Measurements from ENCODE around the gene LRRC36. TPM values are rescaled to one million over a fixed set of nuclear protein-coding genes. Genes with fewer than 3 reads are reported as not detected.

The LRRC36 gene
- total RNA-seq, 1 experiment from 2014 or later = not detected

DNA sequence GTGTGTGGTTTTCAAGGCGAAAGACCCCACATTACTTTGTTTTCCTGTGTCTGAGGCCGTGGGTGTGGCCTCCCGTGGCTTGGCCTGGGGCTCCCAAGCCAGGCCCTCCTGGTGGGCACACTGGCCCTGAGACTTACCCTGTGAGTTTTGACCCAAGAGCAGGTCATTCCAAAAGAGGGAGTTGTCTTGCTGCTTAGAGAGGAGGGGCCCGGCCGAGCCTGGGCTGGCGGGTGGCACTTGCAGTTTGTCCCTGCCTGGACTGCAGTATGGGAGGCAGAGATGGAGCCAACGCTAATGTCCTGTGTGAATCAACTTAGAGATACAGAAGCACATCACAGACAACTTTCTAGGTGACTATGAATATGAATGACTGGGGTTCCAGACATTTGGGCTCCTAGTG, 24.5 kb upstream of the LRRC36 start:
- ChIA-PET CTCF (no interaction called here), POLR2A (ENCODE audit: unreplicated experiment) (no interaction called here)
- TF ChIP-seq EZH2 (IDR thresholded peaks at IDR 0.05; ENCODE audit: low read length, unreplicated experiment) (no peak), EZH2phosphoT487 (IDR thresholded peaks at IDR 0.05; ENCODE audit: borderline replicate concordance, low read length) (no peak)
- TF ChIP-seq, protein P1, sequence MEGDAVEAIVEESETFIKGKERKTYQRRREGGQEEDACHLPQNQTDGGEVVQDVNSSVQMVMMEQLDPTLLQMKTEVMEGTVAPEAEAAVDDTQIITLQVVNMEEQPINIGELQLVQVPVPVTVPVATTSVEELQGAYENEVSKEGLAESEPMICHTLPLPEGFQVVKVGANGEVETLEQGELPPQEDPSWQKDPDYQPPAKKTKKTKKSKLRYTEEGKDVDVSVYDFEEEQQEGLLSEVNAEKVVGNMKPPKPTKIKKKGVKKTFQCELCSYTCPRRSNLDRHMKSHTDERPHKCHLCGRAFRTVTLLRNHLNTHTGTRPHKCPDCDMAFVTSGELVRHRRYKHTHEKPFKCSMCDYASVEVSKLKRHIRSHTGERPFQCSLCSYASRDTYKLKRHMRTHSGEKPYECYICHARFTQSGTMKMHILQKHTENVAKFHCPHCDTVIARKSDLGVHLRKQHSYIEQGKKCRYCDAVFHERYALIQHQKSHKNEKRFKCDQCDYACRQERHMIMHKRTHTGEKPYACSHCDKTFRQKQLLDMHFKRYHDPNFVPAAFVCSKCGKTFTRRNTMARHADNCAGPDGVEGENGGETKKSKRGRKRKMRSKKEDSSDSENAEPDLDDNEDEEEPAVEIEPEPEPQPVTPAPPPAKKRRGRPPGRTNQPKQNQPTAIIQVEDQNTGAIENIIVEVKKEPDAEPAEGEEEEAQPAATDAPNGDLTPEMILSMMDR (conservative IDR thresholded peaks at IDR 0.05; ENCODE audit: low read depth, low read length) = no peak
- Histone ChIP-seq H3K9ac (ENCODE audit: low read length) (no peak overlapping the region), H3K36me3 (ENCODE audit: low read depth, low read length) (no peaks in the 10 kb centered on the region), H3F3A (ENCODE audit: low read length, unreplicated experiment) (no peaks in the 10 kb centered on the region), H3K4me2 (ENCODE audit: low read length) (no peak overlapping the region), H3K4me1 (ENCODE audit: insufficient read depth, low read length) (peaks cover under 1% of the 10 kb centered on the region), H3K9me2 (replicated peaks; ENCODE audit: low read length) (no peaks in the 10 kb centered on the region), H3K9me3 (ENCODE audit: low read length) (no peaks in the 10 kb centered on the region), H3K79me2 (ENCODE audit: low read length) (no peaks in the 10 kb centered on the region), H2AFZ (ENCODE audit: low read length) (no peak overlapping the region), H3K27ac (ENCODE audit: low read length) (no peak overlapping the region), H3K27me3 (ENCODE audit: low read length) (no peaks in the 10 kb centered on the region), H4K20me1 (ENCODE audit: low read length) (no peaks in the 10 kb centered on the region), H3K4me3 (ENCODE audit: low read length) (no peak overlapping the region)
- intact Hi-C loops (cut with micrococcal nuclease) = no loop called here
- DNase-seq = no peak
- ATAC-seq = no peak
- BruUV-seq (replicated peaks) = no TSS peak

- Histone ChIP-seq H4K20me1 (ENCODE audit: low read length) (no peaks in the 10 kb centered on the region), H3K27me3 (ENCODE audit: low read length) (no peaks in the 10 kb centered on the region), H3K9me3 (ENCODE audit: low read length) (no peaks in the 10 kb centered on the region), H3K79me2 (ENCODE audit: low read length) (no peaks in the 10 kb centered on the region), H3K9ac (ENCODE audit: low read length) (no peak overlapping the region), H3F3A (ENCODE audit: low read length, unreplicated experiment) (no peaks in the 10 kb centered on the region), H3K36me3 (ENCODE audit: low read depth, low read length) (no peaks in the 10 kb centered on the region), H3K4me2 (ENCODE audit: low read length) (no peak overlapping the region), H3K9me2 (replicated peaks; ENCODE audit: low read length) (no peaks in the 10 kb centered on the region), H3K27ac (ENCODE audit: low read length) (no peak overlapping the region), H3K4me1 (ENCODE audit: insufficient read depth, low read length) (no peaks in the 10 kb centered on the region), H3K4me3 (ENCODE audit: low read length) (no peak overlapping the region), H2AFZ (ENCODE audit: low read length) (no peak overlapping the region)
- ChIA-PET POLR2A (ENCODE audit: unreplicated experiment) (interaction anchor here (0.6 kb wide), 1 partner anchor 57 kb away, joined by 3 read pairs; no protein-coding TSS in a partner anchor), CTCF (no interaction called here)
- no peak for TF ChIP-seq EZH2 (IDR thresholded peaks at IDR 0.05; ENCODE audit: low read length, unreplicated experiment)
- no peak for TF ChIP-seq EZH2phosphoT487 (IDR thresholded peaks at IDR 0.05; ENCODE audit: borderline replicate concordance, low read length)
- TF ChIP-seq, protein P1 (conservative IDR thresholded peaks at IDR 0.05; ENCODE audit: low read depth, low read length) = no peak
- intact Hi-C loops (cut with micrococcal nuclease) = no loop called here
- ATAC-seq (no peak), DNase-seq (no peak)
- BruUV-seq (replicated peaks) = no TSS peak
These were observed 23.6 kb upstream of the LRRC36 start for GRCh38 chr16:67302970-67303369.

- ChIA-PET CTCF (no interaction called here), POLR2A (ENCODE audit: unreplicated experiment) (no interaction called here)
- Histone ChIP-seq H3F3A (ENCODE audit: low read length, unreplicated experiment) (no peaks in the 10 kb centered on the region), H2AFZ (ENCODE audit: low read length) (no peak overlapping the region), H3K4me3 (ENCODE audit: low read length) (no peak overlapping the region), H3K27me3 (ENCODE audit: low read length) (no peaks in the 10 kb centered on the region), H3K27ac (ENCODE audit: low read length) (no peak overlapping the region), H3K4me1 (ENCODE audit: insufficient read depth, low read length) (no peaks in the 10 kb centered on the region), H3K79me2 (ENCODE audit: low read length) (no peaks in the 10 kb centered on the region), H4K20me1 (ENCODE audit: low read length) (no peaks in the 10 kb centered on the region), H3K9me2 (replicated peaks; ENCODE audit: low read length) (no peaks in the 10 kb centered on the region), H3K9me3 (ENCODE audit: low read length) (no peaks in the 10 kb centered on the region), H3K4me2 (ENCODE audit: low read length) (no peak overlapping the region), H3K9ac (ENCODE audit: low read length) (no peak overlapping the region), H3K36me3 (ENCODE audit: low read depth, low read length) (no peaks in the 10 kb centered on the region)
- intact Hi-C loops (cut with micrococcal nuclease) = no loop called here
- DNase-seq = no peak
- BruUV-seq (replicated peaks) = no TSS peak
- TF ChIP-seq, protein P1 (conservative IDR thresholded peaks at IDR 0.05; ENCODE audit: low read depth, low read length) = no peak
- no peak for TF ChIP-seq EZH2 (IDR thresholded peaks at IDR 0.05; ENCODE audit: low read length, unreplicated experiment)
- no peak for TF ChIP-seq EZH2phosphoT487 (IDR thresholded peaks at IDR 0.05; ENCODE audit: borderline replicate concordance, low read length)
- ATAC-seq = no peak
These were observed 22.6 kb upstream of the LRRC36 start for GRCh38 chr16:67304020-67304419.

Measured in PC-3 (cell line).